Astrocyte (in vitro differentiated cells and primary cell): Measurements from ENCODE around the gene GPR137B.

Experiments
- CTCF ChIP-seq: IDR thresholded peaks from 2 replicates; pipeline ENCODE4 v1.5.1; 2011; ENCODE audit warnings: low read depth, mild to moderate bottlenecking, inconsistent platforms, low read length, moderate library complexity; ENCODE audit not compliant: insufficient read depth
- EZH2 ChIP-seq: IDR thresholded peaks from 2 replicates; pipeline ENCODE4 v1.6.1; 2012; ENCODE audit warnings: mild to moderate bottlenecking, low read length, inconsistent platforms; ENCODE audit not compliant: insufficient read depth

GRCh38 chr1:236185687-236186086, 43.3 kb downstream of the GPR137B start:
- TF ChIP-seq CTCF = no peak
- no peak for TF ChIP-seq EZH2
